Measurements from ENCODE around the gene CEL.
"Not testable (repeated sequence)": the region's sequence is repeated elsewhere in the genome, so short reads cannot be mapped to it uniquely, and the experiment has no call there.

The CEL gene

GRCh38 chr9:133063500-133064231, 1.9 kb downstream of the CEL start:
- DNase-seq (ENCODE audit: low read depth in 3 of 3, low spot score in 1 of 3) = no peak

GRCh38 chr9:133064241-133065069, 2.7 kb downstream of the CEL start:
- DNase-seq (ENCODE audit: low read depth in 3 of 3, low spot score in 1 of 3) = no peak

GRCh38 chr9:133065070-133065388, 3.2 kb downstream of the CEL start:
- no peak for DNase-seq (ENCODE audit: low read depth in 3 of 3, low spot score in 1 of 3)

GRCh38 chr9:133066181-133066983, 4.6 kb downstream of the CEL start:
- DNase-seq (ENCODE audit: low read depth in 3 of 3, low spot score in 1 of 3) = no peak

GRCh38 chr9:133067006-133067405, 5.2 kb downstream of the CEL start:
- no peak for DNase-seq (ENCODE audit: low read depth in 3 of 3, low spot score in 1 of 3)

GRCh38 chr9:133067813-133068212, 6.0 kb downstream of the CEL start:
- no peak for DNase-seq (ENCODE audit: low read depth in 3 of 3, low spot score in 1 of 3)

GRCh38 chr9:133068431-133068830, 6.7 kb downstream of the CEL start:
- DNase-seq (ENCODE audit: low read depth in 3 of 3, low spot score in 1 of 3) = not testable (repeated sequence)

- DNase-seq (ENCODE audit: low read depth in 3 of 3, low spot score in 1 of 3) = not testable (repeated sequence)
Observed at GRCh38 chr9:133070500-133070961, 8.8 kb downstream of the CEL start.

GRCh38 chr9:133070985-133071384, 9.2 kb downstream of the CEL start:
- not testable (repeated sequence) for DNase-seq (ENCODE audit: low read depth in 3 of 3, low spot score in 1 of 3)

GRCh38 chr9:133071484-133072150, 9.8 kb downstream of the CEL start:
- no peak for DNase-seq (ENCODE audit: low read depth in 3 of 3, low spot score in 1 of 3)

- not testable (repeated sequence) for DNase-seq (ENCODE audit: low read depth in 3 of 3, low spot score in 1 of 3)
Observed at GRCh38 chr9:133072210-133072609, 10.4 kb downstream of the CEL start.

- DNase-seq (ENCODE audit: low read depth in 3 of 3, low spot score in 1 of 3) = no peak
Observed at GRCh38 chr9:133073086-133074014, 11.6 kb downstream of the CEL start.

- no peak for DNase-seq (ENCODE audit: low read depth in 3 of 3, low spot score in 1 of 3)
Observed at GRCh38 chr9:133074111-133074651, 12.4 kb downstream of the CEL start.

- DNase-seq (ENCODE audit: low read depth in 3 of 3, low spot score in 1 of 3) = no peak
Observed at GRCh38 chr9:133075925-133076630, 14.3 kb downstream of the CEL start.

- DNase-seq (ENCODE audit: low read depth in 3 of 3, low spot score in 1 of 3) = no peak
Observed at GRCh38 chr9:133076691-133077090, 14.9 kb downstream of the CEL start.

GRCh38 chr9:133078486-133078885, 16.7 kb downstream of the CEL start:
- no peak for DNase-seq (ENCODE audit: low read depth in 3 of 3, low spot score in 1 of 3)

- DNase-seq (ENCODE audit: low read depth in 3 of 3, low spot score in 1 of 3) = no peak
Observed at GRCh38 chr9:133080161-133080560, 18.4 kb downstream of the CEL start.

GRCh38 chr9:133080786-133081779, 19.3 kb downstream of the CEL start:
- DNase-seq (ENCODE audit: low read depth in 3 of 3, low spot score in 1 of 3) = not testable (repeated sequence)

Data from stimulated activated CD4-positive, alpha-beta T cell treated with anti-CD3 and anti-CD28 coated beads, TNF-alpha, amount 100 ng/mL, for 1 hour (primary cell).